ENCODE measurements around the gene CTSK.

- TF ChIP-seq EZH2phosphoT487 (IDR thresholded peaks at IDR 0.05; ENCODE audit: low read depth) (no peak), CTCF (IDR thresholded peaks at IDR 0.05; ENCODE audit: low read depth, low read length) (peak; percentile 35)
These were observed 48.0 kb downstream of the CTSK start for GRCh38 chr1:150760013-150760412.
